T-helper 9 cell (primary cell): Measurements from ENCODE around the gene ITIH2.
"Not testable (repeated sequence)": the region's sequence is repeated elsewhere in the genome, so short reads cannot be mapped to it uniquely, and the experiment has no call there.

Source experiments
- DNase-seq: peaks from one replicate; pipeline ENCODE4 v3.0.0-alpha.2; 2020

ITIH2 gene

DNA sequence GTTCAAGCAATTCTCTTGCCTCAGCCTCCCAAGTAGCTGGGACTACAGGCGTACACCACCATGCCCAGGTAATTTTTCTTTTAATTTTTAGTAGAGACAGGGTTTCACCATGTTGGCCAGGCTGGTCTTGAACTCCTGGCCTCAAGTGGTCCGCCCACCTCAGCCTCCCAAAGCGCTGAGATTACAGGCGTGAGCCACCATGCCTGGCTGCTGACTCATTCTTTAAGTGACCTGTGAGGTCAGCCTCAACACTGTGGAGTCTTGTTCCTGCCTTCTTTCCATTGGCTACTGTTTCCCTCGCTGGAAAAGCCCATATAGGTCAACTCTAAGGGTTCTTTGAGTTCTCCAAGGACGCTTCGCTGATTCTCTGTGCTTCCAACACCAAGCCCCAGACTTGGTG is 45.5 kb downstream of the ITIH2 start:
- not testable (repeated sequence) for DNase-seq

GRCh38 chr10:7750222-7750621 is 47.1 kb downstream of the ITIH2 start:
- no peak for DNase-seq

- no peak for DNase-seq
These were observed 49.1 kb downstream of the ITIH2 start for GRCh38 chr10:7752251-7752650.

- DNase-seq, result no peak
These were observed 52.0 kb downstream of the ITIH2 start for GRCh38 chr10:7755103-7755502.

- DNase-seq, result no peak
These were observed 53.4 kb downstream of the ITIH2 start for GRCh38 chr10:7756360-7756992.

DNA sequence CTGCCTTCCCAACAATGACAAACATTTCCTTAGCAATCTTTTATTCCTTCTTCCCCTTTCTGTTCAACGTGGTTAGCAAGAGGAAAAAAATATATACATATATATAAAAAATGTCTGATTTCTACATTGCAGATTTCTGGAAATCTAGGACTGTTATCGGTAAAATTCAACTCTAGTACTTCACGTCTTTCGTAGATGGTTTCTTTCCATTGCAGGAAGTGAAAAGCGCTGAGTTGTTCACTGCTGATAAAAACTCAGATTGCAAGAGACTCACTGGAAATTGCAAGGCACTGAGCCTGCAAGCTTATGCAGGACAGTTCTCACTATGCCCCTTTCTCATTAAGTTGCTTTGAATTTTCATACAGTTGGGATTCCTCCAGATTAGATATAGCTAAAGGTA is 60.8 kb downstream of the ITIH2 start:
- DNase-seq, result no peak

- no peak for DNase-seq
These were observed 63.1 kb downstream of the ITIH2 start for GRCh38 chr10:7766241-7766640.

GRCh38 chr10:7767209-7767608 is 64.1 kb downstream of the ITIH2 start:
- DNase-seq, result no peak

- DNase-seq, result no peak
These were observed 65.3 kb downstream of the ITIH2 start for GRCh38 chr10:7768417-7768816.

DNA sequence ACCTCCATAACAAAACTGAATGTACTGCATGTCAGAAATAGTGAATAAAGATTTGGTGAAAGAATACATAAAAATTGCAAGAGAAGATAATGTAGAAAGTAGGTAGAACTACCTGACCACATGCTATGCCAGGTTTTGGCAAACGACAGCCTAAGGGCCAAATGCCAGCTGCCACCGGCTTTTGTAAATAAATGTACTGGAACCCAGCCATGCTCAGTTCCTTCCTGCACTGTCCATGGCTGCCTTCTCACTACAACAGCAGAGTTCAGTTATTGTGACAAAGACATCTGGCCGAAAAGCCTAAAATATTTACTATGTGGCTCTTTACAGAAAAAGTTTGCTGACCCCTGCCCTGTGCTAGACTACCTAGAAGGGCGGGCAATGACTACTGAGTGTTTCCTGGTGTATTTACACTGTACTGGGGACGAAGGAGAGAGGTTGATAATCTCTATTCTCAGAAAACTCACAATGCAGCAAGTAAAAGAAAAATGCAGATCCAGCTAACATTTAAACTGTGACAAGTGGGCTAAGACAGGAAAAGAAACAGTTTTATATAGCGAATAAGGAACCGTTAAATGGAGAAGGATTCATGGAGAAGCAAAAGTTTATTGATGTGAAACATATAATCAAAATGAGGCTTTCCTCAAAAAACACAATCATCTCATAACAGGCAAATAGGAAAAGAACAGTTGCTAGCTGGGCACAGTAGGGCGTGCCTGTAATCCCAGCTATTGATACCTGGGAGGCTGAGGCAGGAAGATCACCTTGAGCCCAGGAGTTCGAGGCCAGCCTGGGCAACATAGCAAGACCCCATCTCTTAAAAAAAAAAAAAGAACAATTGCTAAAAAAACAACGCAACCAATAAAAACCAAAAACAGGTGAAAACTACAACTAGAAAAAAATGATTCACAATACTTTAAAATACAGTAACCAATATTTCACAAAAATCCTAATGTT is 71.0 kb downstream of the ITIH2 start:
- no peak for DNase-seq

DNA sequence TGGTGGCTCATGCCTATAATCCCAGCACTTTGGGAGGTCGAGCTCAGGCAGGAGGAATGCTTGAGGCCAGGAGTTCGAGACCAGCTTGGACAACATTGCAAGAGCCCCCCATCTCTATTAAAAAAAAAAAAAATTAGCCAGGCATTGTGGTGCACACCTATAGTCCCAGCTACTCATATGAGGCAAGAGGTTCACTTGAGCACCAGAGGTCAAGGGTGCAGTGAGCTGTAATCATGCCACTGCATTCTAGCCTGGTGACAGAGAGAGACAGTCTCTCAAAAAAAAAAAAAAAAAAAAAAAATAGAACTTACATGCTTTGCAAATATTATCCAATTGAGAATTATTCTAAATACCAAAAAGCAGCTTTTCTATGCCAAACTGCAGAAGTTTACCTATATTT is 73.7 kb downstream of the ITIH2 start:
- no peak for DNase-seq

GRCh38 chr10:7782194-7782593 is 79.1 kb downstream of the ITIH2 start:
- not testable (repeated sequence) for DNase-seq

DNA sequence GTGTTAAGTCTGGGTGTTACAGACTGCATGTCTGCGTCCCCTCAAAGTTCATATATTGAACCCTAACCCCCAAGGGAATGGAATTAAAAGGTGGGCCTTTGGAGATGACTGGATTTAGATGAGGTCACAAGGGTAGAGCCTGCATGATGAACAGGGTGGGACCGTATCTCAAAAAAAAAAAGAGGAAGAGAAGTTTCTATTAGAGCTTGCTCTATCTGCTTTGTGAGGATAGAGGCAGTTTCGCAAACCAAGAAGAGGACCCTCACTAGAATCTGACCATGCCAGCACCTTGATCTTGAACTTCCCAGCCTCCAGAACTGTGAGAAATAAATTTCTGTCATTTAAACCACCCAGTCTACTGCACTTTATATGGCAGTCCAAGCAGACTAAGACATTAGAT is 83.3 kb downstream of the ITIH2 start:
- no peak for DNase-seq

DNA sequence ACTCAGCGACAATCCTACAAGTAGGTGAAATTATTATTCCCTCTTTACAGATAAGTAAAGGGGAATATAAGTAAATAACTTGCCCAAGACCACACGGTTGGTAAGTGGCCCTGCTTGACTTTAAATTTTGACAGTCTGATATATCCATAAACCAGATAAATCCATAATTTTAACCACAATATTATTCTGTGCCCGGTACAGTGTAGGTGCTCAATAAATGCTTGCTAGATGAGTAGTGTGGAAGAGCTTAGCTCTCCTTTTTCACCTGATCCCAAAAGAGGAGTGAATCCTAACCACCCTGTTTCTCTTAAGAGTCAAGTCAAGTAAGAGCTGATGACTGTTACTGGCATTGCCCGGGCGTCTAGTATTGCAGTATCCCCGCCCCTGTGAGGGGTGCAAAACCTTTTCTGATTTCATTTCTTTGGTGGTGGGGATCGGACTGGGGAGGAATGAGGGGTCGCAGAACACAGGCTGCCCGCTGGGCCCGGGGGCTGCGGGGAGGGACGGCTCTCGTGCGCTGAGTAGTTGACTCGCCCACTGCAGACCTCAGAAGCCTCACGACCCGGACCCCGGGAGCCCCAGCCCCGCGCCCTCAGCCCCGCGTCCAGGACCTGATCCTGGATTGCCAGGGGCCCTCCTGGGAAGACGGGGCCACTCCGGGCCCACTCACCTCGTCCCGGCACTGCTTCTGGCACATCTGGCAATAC is 84.2 kb downstream of the ITIH2 start:
- no peak for DNase-seq

- DNase-seq, result peak; percentile 94
These were observed 84.9 kb downstream of the ITIH2 start, which contains the start of the genes ATP5F1C and KIN for GRCh38 chr10:7787857-7788638. Gene ATP5F1C, plus strand, starts transcription at chr10:7788177. Its CDS starts 31 bp downstream, at chr10:7788208. Gene KIN, minus strand, starts transcription at chr10:7787993. Its CDS starts 60 bp downstream, at chr10:7787933.

DNA sequence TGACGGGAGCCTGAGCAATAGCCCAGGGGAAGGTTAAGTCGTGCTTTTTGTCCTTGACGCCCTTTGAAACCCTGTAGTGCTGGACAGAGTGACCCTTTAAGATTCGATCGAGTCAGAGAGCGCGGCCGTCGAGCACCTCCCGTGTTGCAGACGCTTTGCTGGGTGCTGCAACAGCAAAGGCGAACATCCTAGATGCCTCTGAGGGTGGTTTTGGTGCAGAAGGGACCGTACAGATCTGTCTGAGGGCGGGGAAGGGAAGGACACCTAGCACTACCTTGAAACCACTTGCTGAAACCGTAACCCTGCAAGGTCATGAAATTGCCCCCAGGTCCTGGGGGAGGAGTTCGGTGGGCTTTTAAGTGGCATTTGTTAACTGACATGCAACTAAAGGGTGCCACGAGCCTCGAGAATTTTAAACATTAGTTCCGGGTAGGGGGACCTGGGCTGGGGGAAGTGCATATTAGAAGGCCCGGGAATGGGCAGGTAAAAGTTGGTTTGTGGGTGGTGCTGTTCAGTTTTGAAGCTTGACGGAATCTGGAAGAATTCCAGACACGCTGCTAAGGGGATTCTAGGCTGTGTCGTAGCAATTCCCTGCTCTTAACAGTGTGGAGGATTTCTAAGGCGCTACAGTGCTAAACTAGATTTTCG is 85.6 kb downstream of the ITIH2 start:
- DNase-seq, result no peak

- no peak for DNase-seq
These were observed 86.3 kb downstream of the ITIH2 start for GRCh38 chr10:7789390-7789789.

DNA sequence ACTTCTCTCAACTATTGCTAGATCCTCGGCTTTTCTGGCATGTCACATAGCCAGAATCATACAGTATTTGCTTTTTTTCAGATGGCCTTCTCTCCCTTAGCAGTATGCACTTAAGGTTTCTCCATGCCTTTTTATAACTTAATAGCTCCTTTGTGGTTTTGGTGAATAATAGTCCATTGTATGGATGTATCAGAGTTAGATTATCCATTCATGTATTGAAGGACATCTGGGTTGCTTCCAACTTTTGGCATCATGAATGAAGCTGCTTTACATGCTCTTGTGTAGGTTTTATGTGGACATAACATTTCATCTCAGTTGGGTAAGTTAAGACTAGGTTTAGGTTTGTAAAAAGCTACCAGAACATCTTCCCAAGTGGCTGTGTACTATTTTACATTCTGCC is 89.4 kb downstream of the ITIH2 start:
- DNase-seq, result no peak

- no peak for DNase-seq
These were observed 91.3 kb downstream of the ITIH2 start for GRCh38 chr10:7794251-7795026.

GRCh38 chr10:7795605-7796004 is 92.5 kb downstream of the ITIH2 start:
- no peak for DNase-seq

GRCh38 chr10:7797582-7797981 is 94.5 kb downstream of the ITIH2 start:
- DNase-seq, result no peak
